Left colon (tissue), 2 donors: ENCODE data around the gene RABEP1. TPM values are rescaled to one million over a fixed set of nuclear protein-coding genes. Genes with fewer than 3 reads are reported as not detected.
"Not testable (repeated sequence)": the region's sequence is repeated elsewhere in the genome, so short reads cannot be mapped to it uniquely, and the experiment has no call there.

Experiments used
- ATAC-seq: fragments of 200-7000 bp; cut with Tn5 transposase; one replicate; pipeline ENCODE4 v1.9.1; 2020; ENCODE audit warnings: mild to moderate bottlenecking, moderate library complexity
- DNase-seq, 2 donors: peaks; one replicate each; pipeline ENCODE4 v3.0.0-alpha.2; 2020
- intact Hi-C, 2 donors: fragments of 100-400 bp; cut with DNase I in 1 of 2; cut with micrococcal nuclease in 1 of 2; formaldehyde crosslinking; loops; one replicate each; pipeline versions ENCODE4 v1.11.2 to v1.14.0; 2022; cut with DNase I, micrococcal nuclease
- total RNA-seq, 2 donors: library from RNA; stranded (reverse); fragmentation: NEBNext Ultra II Directional; extraction: Animal tissue kit (Norgen Biotek cat#: 25700); gene quantifications; one replicate each; pipeline ENCODE4 v1.2.1, GENCODE V29; 2021
- donor health status: DM: no; HTN: no; CAD: no.
- donor health status: DM: yes; HTN: yes; CAD: no.

RABEP1 gene
- total RNA-seq, 2 donors from 2014 or later, result 28.1 to 29.1 TPM

- intact Hi-C loops, result no loop called here
- ATAC-seq (no peak), DNase-seq (no peak)
These were observed 128.6 kb downstream of the RABEP1 start for GRCh38 chr17:5410594-5411272.

DNA sequence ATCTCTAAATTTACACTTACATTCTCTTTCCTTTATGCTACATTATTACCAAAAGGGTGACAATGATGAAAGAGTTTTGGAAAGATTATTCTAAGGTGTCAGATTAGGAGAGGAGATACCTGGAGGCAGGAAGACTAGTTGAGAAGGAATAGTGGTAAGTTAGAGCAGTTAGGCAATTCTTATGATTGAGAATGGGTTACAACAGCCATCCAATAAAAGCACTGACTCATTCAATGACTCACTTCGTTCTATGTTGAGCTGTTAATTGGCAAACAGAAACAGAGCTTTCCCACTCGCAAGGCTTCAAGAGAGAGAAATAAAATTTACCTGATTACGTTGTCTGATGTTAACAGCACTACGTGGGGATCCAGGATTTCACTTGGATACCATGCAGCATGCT, 131.6 kb downstream of the RABEP1 start:
- ATAC-seq (peak; percentile 76), DNase-seq (no peak)
- intact Hi-C loops, result no loop called here

DNA sequence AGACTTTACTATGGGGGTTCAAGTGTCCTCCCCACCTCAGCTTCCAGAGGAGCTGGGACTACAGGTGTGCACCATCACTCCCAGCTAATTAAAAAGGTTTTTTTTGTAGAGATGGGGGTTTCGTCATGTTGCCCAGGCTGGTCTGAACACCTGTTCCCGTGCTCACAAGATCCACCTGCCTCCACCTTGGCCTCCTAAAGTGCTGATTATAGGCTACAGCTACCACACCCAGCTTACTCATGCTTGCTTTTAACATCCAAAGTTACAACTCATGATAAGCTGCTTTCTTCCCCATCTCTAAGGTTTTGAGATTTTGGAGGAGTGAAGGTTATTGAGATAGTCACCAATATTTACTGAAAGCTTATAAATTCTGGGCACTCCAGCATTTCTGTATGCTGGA, 134.8 kb downstream of the RABEP1 start:
- ATAC-seq, result peak; percentile 44
- peak; percentile 33 to 65 for DNase-seq
- intact Hi-C loops, result no loop called here

- intact Hi-C loops, result no loop called here
- DNase-seq, result peak; percentile 58 to 68
These were observed 136.8 kb downstream of the RABEP1 start for GRCh38 chr17:5418858-5419355.

DNA sequence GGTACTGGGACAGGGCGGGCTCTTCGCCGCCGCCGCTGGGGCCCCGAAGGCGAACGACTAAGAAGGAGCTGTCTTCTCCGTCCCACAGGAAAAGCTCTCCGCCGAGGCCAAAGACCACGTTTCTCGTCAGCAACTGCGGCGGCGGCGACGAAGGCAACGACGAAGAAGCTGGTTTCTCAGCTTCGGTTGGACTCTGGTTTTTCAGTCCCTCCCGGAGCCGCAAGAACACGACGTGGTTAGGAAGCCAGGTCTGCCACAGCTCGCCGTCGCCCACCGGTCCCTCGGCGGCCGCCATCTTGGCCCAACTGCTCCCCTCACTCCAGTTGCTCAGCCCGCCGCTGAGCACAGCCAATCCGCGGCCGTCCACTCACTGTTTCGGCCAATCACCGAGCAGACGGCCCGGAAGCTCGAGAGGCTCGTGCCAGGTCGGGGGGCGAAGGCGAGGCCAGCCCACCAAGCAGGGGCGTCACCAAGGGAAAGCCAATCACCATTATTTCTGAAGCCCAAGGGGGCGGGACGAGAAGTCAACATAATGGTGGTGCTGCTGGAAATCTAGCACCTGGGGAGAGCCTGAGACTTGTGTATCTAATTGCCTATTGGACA, 137.4 kb downstream of the RABEP1 start, which contains the start of gene NUP88:
TSS of gene NUP88 (minus strand) at position 307 of the 603 bp plus-strand sequence. CDS start at position 295, 12 bp downstream.
- intact Hi-C loops, result no loop called here
- peak; percentile 94 to 98 for DNase-seq
- ATAC-seq, result peak; percentile 88

More at GRCh38 chr17:5418858-5419355, 136.8 kb downstream of the RABEP1 start:
- peak; percentile 52 for ATAC-seq

GRCh38 chr17:5419959-5420653, 138.0 kb downstream of the RABEP1 start, which contains the start of gene RPAIN:
TSS of gene RPAIN (plus strand) at chr17:5420182. CDS start at chr17:5420211, 29 bp downstream.
- DNase-seq, result peak; percentile 90 to 91
- intact Hi-C loops, result no loop called here
- ATAC-seq, result peak; percentile 74

DNA sequence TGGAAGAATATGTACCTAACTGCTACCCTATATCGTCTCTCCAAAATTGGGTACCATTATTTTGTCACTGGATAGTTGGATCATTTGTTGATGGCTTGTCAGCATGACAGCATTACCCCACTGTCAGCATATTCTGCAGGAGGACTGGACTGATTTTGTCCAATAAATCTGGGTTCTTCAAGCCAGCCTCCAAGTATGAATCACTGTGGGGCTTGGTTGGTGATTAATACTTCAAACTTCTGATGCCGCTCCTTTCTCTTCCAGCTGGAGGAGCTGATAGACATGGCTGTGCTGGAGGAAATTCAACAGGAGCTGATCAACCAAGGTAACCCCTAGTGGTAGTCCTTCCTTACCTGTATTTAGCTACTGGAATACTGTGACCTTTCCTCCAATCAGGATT, 140.4 kb downstream of the RABEP1 start:
- ATAC-seq (no peak), DNase-seq (no peak)
- intact Hi-C loops, result no loop called here

DNA sequence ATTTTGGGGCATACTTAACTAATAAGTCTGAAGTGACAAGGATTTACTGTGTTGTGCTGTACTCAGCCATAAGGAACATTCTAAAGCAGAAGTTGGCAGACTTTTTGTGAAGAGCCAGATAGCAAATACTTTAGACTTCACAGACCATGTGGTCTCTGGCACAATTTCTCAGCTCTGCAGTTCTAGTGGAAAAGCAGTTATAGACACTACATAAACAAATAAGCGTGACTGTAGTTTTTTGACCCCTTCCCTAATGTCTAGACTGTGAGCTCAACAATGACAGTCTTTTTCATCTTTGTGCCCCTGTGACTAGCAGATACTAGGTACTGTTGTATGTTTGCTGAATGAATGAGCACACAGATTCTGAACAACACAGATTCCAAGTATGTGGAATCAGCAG, 142.8 kb downstream of the RABEP1 start:
- ATAC-seq (no peak), DNase-seq (no peak)
- intact Hi-C loops, result no loop called here

- ATAC-seq (no peak), DNase-seq (no peak)
- intact Hi-C loops, result no loop called here
These were observed 143.7 kb downstream of the RABEP1 start for GRCh38 chr17:5425826-5426225.

DNA sequence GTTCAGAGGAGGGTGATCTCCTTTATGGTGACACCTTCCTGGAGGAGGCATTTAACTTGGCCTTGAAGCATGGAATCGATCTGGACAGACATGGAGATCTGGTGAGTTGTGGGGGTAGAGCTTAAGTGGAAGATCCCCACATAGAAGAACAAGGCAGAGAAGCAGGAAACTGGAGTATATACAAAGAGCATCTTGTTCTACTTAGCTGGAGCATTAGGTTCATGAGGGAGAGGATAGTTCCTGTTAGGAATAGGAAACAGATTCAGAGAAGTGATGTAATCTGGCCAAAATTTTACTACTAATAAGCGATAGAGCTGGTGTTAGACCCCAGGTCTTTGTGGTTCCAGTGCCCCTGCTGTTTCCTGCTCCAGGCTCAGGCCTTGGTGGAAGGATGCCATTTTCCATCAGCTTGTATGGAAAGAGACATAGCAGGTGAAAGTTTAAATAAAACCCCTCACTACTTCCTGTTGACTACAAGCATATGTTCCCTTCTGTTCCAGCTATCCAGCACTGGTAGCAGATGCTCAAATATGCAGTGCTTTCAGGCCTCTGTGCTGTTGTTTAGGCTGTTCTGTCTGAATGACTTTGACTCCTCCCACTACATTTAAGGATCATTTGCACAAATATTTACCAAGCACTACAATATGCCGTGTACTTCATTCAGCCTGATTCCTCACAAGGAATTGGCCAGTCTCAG, 147.3 kb downstream of the RABEP1 start:
- intact Hi-C loops, result no loop called here
- peak; percentile 52 for ATAC-seq
- DNase-seq, result no peak

DNA sequence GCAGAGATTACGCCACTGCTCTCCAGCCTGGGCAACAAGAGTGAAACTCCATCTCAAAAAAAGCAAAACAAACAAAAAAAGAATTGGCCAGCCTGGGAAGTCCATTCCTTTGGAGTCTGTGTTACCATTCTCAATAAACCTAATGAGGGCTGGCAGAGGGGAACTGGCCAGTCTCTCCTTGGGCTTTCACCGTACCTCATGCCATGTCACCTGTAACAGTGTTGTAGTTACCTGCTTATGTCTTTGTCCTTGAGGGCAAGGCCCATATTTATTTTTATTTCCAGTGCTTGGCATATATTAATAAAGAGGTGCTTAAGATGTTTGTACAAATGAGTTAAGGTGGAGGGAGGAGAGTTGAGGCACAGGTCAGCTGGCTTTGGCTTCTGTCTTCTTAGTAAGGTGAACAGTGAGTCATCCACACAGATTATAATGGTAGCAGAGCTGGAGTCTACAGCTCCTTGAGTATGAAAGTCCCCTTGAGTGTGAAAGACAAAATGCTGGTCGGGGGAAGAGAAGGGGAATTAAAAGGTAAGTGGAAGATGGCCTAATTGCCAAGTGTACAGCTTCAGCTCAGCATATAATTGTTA, 148.4 kb downstream of the RABEP1 start:
- DNase-seq (no peak), ATAC-seq (no peak)
- intact Hi-C loops, result no loop called here

DNA sequence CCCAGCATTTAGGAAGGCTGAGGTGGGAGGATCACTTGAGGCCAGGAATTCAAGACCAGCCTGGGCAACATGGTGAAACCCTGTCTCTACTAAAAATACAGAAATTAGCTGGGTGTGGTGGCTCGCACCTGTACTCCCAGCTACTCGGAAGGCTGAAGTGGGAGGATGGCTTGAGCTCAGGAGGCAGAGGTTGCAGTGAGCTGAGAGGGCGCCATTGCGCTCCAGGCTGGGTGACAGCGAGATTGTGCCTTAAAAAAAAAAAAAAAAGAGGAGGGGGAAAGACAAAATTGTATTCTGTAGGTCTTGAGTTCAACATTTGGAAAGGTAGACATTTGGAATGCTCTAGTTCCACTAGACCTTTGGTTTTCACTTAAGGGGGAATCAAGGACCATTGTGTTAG, 149.2 kb downstream of the RABEP1 start:
- intact Hi-C loops, ATAC-seq, DNase-seq: not testable (repeated sequence)

- ATAC-seq, result no peak
- intact Hi-C loops, result no loop called here
- no peak for DNase-seq
These were observed 150.0 kb downstream of the RABEP1 start for GRCh38 chr17:5431949-5432556.

DNA sequence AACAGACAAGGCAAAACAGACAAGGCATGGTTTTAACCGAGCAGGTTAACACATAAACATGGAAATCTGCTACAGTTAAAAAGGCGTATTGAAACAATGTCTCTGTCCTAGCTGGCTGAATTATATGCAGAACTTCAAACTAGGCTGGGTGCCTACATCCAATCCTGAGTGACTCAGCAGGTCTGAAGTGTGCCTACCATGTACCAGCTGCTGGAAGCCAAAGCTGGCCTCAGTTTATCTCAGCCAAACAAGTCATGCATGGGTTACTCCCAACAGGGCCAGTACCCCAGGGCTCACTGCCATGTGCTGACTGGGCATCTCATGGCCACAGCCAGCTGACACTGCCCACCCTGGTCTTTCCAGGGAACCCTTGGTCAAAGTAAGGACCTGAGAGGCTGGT, 152.9 kb downstream of the RABEP1 start:
- DNase-seq (no peak), ATAC-seq (no peak)
- intact Hi-C loops, result no loop called here
